Neural cell (in vitro differentiated cells): ENCODE results near the gene ALDH5A1. TPM values are rescaled to one million over a fixed set of nuclear protein-coding genes. Genes with fewer than 3 reads are reported as not detected.

Experiments
- H2AFZ ChIP-seq: fragments of 200-600, 300-800 bp; sonication (generic), shearing (Covaris generic); 2 replicates; pipeline ENCODE4 v1.6.0; 2014; ENCODE audit warnings: low read depth, mild to moderate bottlenecking, antibody characterized with exemption, low read length, moderate library complexity
- H3F3A ChIP-seq: fragments of 200-600 bp; shearing (Covaris generic); 2 replicates; pipeline ENCODE4 v1.6.1; 2016; ENCODE audit warnings: mild to moderate bottlenecking, moderate library complexity, mixed read lengths, antibody characterized with exemption, low read length; ENCODE audit not compliant: insufficient read depth, poor library complexity, severe bottlenecking
- H3K27ac ChIP-seq: fragments of 200-600, 300-800 bp; sonication (generic), shearing (Covaris generic); 2 replicates; pipeline ENCODE4 v1.5.1; 2014; ENCODE audit warnings: mild to moderate bottlenecking, low read length, moderate library complexity
- H3K27me3 ChIP-seq: fragments of 300-800, 200-600 bp; sonication (generic), shearing (Covaris generic); 2 replicates; pipeline ENCODE4 v1.6.0; 2014; ENCODE audit warnings: mild to moderate bottlenecking, low read depth, low read length, moderate library complexity; ENCODE audit not compliant: insufficient read depth
- H3K36me3 ChIP-seq: fragments of 300-800, 200-600 bp; sonication (generic), shearing (Covaris generic); 2 replicates; pipeline ENCODE4 v1.5.1; 2014; ENCODE audit warnings: mild to moderate bottlenecking, antibody characterized with exemption, low read length, moderate library complexity; ENCODE audit not compliant: insufficient read depth
- H3K4me2 ChIP-seq: fragments of 300-800, 200-600 bp; sonication (generic), shearing (Covaris generic); 2 replicates; pipeline ENCODE4 v1.6.0; 2014; ENCODE audit warnings: mild to moderate bottlenecking, low read length
- H3K4me3 ChIP-seq: fragments of 300-800, 200-600 bp; sonication (generic), shearing (Covaris generic); 2 replicates; pipeline ENCODE4 v1.5.1; 2014; ENCODE audit warnings: mild to moderate bottlenecking, low read length, moderate library complexity
- H3K79me2 ChIP-seq: fragments of 200-600 bp; shearing (Covaris generic); replicated peaks from 2 replicates; pipeline ENCODE4 v1.6.0; 2014; ENCODE audit warnings: mild to moderate bottlenecking, low read length, moderate library complexity; ENCODE audit not compliant: insufficient read depth
- H3K9ac ChIP-seq: fragments of 300-800, 200-600 bp; sonication (generic), shearing (Covaris generic); 2 replicates; pipeline ENCODE4 v1.6.1; 2016; ENCODE audit warnings: mild to moderate bottlenecking, low read length, mixed read lengths
- H3K9me2 ChIP-seq: fragments of 200-600 bp; shearing (Covaris generic); 2 replicates; pipeline ENCODE4 v1.6.1; 2016; ENCODE audit warnings: mild to moderate bottlenecking, low read length, mixed read lengths; ENCODE audit not compliant: insufficient read depth
- H3K9me3 ChIP-seq: fragments of 200-600, 300-800 bp; sonication (generic), shearing (Covaris generic); 2 replicates; pipeline ENCODE4 v1.6.1; 2016; ENCODE audit warnings: mild to moderate bottlenecking, mixed run types, low read length, moderate library complexity, mixed read lengths
- H4K20me1 ChIP-seq: fragments of 200-600 bp; shearing (Covaris generic); 2 replicates; pipeline ENCODE4 v1.6.1; 2016; ENCODE audit warnings: mild to moderate bottlenecking, mixed run types; ENCODE audit not compliant: insufficient read depth
- EP300 ChIP-seq: fragments of 450-650 bp; conservative IDR thresholded peaks from 2 replicates; pipeline ENCODE4 v1.6.1; 2014; ENCODE audit warnings: antibody characterized with exemption, mild to moderate bottlenecking, moderate library complexity; ENCODE audit not compliant: poor library complexity, severe bottlenecking
- EZH2 ChIP-seq: fragments of 200-600, 300-800 bp; shearing (Covaris generic), sonication (generic); IDR thresholded peaks from 2 replicates; pipeline ENCODE4 v1.6.1; 2014; ENCODE audit warnings: antibody characterized with exemption, low read length, borderline replicate concordance, mild to moderate bottlenecking; ENCODE audit not compliant: insufficient read depth, poor library complexity, severe bottlenecking
- POLR2AphosphoS5 ChIP-seq: IDR thresholded peaks from 2 replicates; pipeline ENCODE4 v1.6.1; 2012
- RAD21 ChIP-seq: fragments of 450-650 bp; conservative IDR thresholded peaks from 2 replicates; pipeline ENCODE4 v1.6.1; 2014; ENCODE audit warnings: antibody characterized with exemption, mild to moderate bottlenecking, moderate library complexity
- REST ChIP-seq: IDR thresholded peaks from 2 replicates; pipeline ENCODE4 v1.6.1; 2012; ENCODE audit warnings: borderline replicate concordance
- TAF1 ChIP-seq: IDR thresholded peaks from 2 replicates; pipeline ENCODE4 v1.6.1; 2012; ENCODE audit warnings: low read depth
- polyA plus RNA-seq: library from polyadenylated mRNA; depleted of rRNA; stranded (reverse); fragments of >200 nt; gene quantifications from 2 replicates; pipeline ENCODE4 v1.2.3, GENCODE V29; 2014
- TF ChIP-seq, protein P1 (sequence below): fragments of 450-650 bp; IDR thresholded peaks from 2 replicates; pipeline ENCODE4 v1.5.1; 2014; ENCODE audit warnings: antibody characterized with exemption, mild to moderate bottlenecking, moderate library complexity; ENCODE audit not compliant: poor library complexity, severe bottlenecking

Gene ALDH5A1
- polyA plus RNA-seq, 1 donor from 2014 or later = 36.3 TPM

DNA sequence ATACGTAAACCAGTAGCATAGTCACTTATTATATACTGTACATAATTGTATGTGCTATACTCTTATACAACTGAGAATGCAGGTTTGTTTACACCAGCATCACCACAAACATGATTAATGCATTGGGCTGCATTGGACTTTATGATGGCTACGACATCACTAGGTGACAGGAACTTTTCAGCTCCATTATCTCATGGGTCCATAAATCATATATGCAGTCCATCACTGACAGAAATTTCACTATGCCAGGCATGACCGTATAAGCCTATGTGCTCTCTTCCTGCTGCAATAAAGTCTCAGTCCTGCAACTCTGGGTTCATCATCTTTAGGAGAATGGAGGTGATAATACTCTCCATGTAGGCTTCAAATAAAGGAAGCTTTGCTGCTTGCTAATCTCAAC lies 45.4 kb downstream of the ALDH5A1 start:
- Histone ChIP-seq H3K4me3 (no peak overlapping the region), H3K4me2 (no peak overlapping the region), H4K20me1 (no peaks in the 10 kb centered on the region), H3K79me2 (no peaks in the 10 kb centered on the region), H3K36me3 (no peaks in the 10 kb centered on the region), H2AFZ (no peak overlapping the region), H3K27ac (no peak overlapping the region), H3K9me2 (no peaks in the 10 kb centered on the region), H3K9ac (no peak overlapping the region), H3F3A (no peaks in the 10 kb centered on the region), H3K27me3 (no peaks in the 10 kb centered on the region), H3K9me3 (no peaks in the 10 kb centered on the region)
- TF ChIP-seq, protein P1, sequence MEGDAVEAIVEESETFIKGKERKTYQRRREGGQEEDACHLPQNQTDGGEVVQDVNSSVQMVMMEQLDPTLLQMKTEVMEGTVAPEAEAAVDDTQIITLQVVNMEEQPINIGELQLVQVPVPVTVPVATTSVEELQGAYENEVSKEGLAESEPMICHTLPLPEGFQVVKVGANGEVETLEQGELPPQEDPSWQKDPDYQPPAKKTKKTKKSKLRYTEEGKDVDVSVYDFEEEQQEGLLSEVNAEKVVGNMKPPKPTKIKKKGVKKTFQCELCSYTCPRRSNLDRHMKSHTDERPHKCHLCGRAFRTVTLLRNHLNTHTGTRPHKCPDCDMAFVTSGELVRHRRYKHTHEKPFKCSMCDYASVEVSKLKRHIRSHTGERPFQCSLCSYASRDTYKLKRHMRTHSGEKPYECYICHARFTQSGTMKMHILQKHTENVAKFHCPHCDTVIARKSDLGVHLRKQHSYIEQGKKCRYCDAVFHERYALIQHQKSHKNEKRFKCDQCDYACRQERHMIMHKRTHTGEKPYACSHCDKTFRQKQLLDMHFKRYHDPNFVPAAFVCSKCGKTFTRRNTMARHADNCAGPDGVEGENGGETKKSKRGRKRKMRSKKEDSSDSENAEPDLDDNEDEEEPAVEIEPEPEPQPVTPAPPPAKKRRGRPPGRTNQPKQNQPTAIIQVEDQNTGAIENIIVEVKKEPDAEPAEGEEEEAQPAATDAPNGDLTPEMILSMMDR = no peak
- TF ChIP-seq EP300 (no peak), TAF1 (no peak), REST (no peak), POLR2AphosphoS5 (no peak)

DNA sequence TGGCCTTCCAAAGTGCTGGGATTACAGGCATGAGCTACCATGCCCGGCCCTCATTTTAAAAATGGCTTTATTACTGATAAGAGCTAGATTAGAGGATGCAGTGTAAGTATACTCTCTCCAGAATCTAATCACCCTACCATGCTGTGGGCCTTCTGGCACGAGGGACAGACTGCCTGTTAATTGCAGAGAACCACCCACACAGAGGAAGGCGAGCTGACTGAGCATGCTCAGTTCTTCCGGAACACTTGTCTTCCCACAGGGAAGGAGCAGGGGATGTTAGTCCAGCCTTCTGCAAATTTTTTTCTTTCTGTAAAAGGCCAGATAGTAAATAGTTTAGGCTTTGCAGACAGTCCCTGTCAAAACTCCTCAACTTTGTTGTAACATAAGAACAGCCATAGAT lies 48.9 kb downstream of the ALDH5A1 start:
- no peak overlapping the region for H3K4me2 ChIP-seq
- no peak overlapping the region for H3K27ac ChIP-seq
- TF ChIP-seq, protein P1 = no peak
- no peak for TF ChIP-seq EP300
- no peak for TF ChIP-seq POLR2AphosphoS5
- no peak for TF ChIP-seq EZH2
- TF ChIP-seq RAD21 = no peak
- TF ChIP-seq TAF1 = no peak

More for the DNA sequence above, 48.9 kb downstream of the ALDH5A1 start:
- Histone ChIP-seq H2AFZ (no peak overlapping the region), H3K36me3 (no peaks in the 10 kb centered on the region), H3K4me3 (no peak overlapping the region), H3F3A (no peaks in the 10 kb centered on the region), H3K9ac (no peak overlapping the region), H3K9me2 (no peaks in the 10 kb centered on the region), H3K27me3 (no peaks in the 10 kb centered on the region), H3K79me2 (no peaks in the 10 kb centered on the region), H4K20me1 (no peaks in the 10 kb centered on the region), H3K9me3 (no peaks in the 10 kb centered on the region)
